CD14-positive monocyte (primary cell): ENCODE measurements around the gene DEPDC1. TPM values are rescaled to one million over a fixed set of nuclear protein-coding genes. Genes with fewer than 3 reads are reported as not detected.
"Not testable (repeated sequence)": the region's sequence is repeated elsewhere in the genome, so short reads cannot be mapped to it uniquely, and the experiment has no call there.

Source experiments
- DNase-seq, 3 donors: peaks; one replicate each; pipeline ENCODE4 v3.0.0-alpha.2; 2011 to 2022
- H2AFZ ChIP-seq: 2 replicates; pipeline ENCODE4 v1.6.0; 2012; ENCODE audit warnings: mild to moderate bottlenecking, low read depth, low read length, inconsistent platforms; ENCODE audit not compliant: insufficient read depth, poor library complexity, severe bottlenecking
- H3K27ac ChIP-seq, 2 donors: 1 replicate in 1 of 2; 2 replicates in 1 of 2; pipeline ENCODE4 v1.5.1; 2012 to 2013; ENCODE audit warnings: low read length in 2 of 2, control low read depth in 1 of 2, inconsistent platforms in 1 of 2, low read depth in 1 of 2, mild to moderate bottlenecking in 1 of 2
- H3K27me3 ChIP-seq, 2 donors: one replicate each; pipeline versions ENCODE4 v1.6.0 to v1.6.1; 2011 to 2013; ENCODE audit warnings: low read length in 2 of 2; ENCODE audit not compliant: control insufficient read depth in 2 of 2, insufficient read depth in 2 of 2
- H3K36me3 ChIP-seq, 2 donors: replicated peaks in 1 of 2; 1 replicate in 1 of 2; 2 replicates in 1 of 2; pipeline versions ENCODE4 v1.5.1 to v1.6.1; 2012 to 2013; ENCODE audit warnings: low read length in 2 of 2, control low read depth in 1 of 2, inconsistent platforms in 1 of 2, mild to moderate bottlenecking in 1 of 2; ENCODE audit not compliant: insufficient read depth in 2 of 2, control insufficient read depth in 1 of 2
- H3K4me1 ChIP-seq, 2 donors: 1 replicate in 1 of 2; 2 replicates in 1 of 2; pipeline versions ENCODE4 v1.5.1 to v1.6.1; 2012 to 2013; ENCODE audit warnings: low read length in 2 of 2, control low read depth in 1 of 2, inconsistent platforms in 1 of 2, mild to moderate bottlenecking in 1 of 2, moderate library complexity in 1 of 2; ENCODE audit not compliant: insufficient read depth in 2 of 2, control insufficient read depth in 1 of 2
- H3K4me2 ChIP-seq: replicated peaks from 2 replicates; pipeline ENCODE3; 2012; ENCODE audit warnings: low read length, moderate library complexity, mild to moderate bottlenecking; ENCODE audit not compliant: poor library complexity, severe bottlenecking; ENCODE audit errors: extremely low read depth
- H3K4me3 ChIP-seq, 3 experiments: fragments of 200-600 bp in 1 of 3; sonication (generic) in 1 of 3; replicated peaks in 1 of 3; 1 replicate in 2 of 3; 2 replicates in 1 of 3; pipeline ENCODE4 v1.5.1; 2011 to 2013; ENCODE audit warnings: low read length in 3 of 3, mild to moderate bottlenecking in 3 of 3, control low read depth in 2 of 3, low read depth in 2 of 3, inconsistent platforms in 1 of 3, moderate library complexity in 1 of 3
- H3K79me2 ChIP-seq: 2 replicates; pipeline ENCODE4 v1.6.0; 2012; ENCODE audit warnings: mild to moderate bottlenecking, control low read depth, inconsistent platforms, low read length, moderate library complexity; ENCODE audit not compliant: insufficient read depth
- H3K9ac ChIP-seq: 2 replicates; pipeline ENCODE4 v1.6.0; 2017; ENCODE audit warnings: low read length, mild to moderate bottlenecking; ENCODE audit not compliant: insufficient read depth, poor library complexity, severe bottlenecking
- H3K9me3 ChIP-seq, 2 donors: replicated peaks in 1 of 2; 1 replicate in 1 of 2; 2 replicates in 1 of 2; pipeline versions ENCODE4 v1.5.1 to v1.6.1; 2012 to 2013; ENCODE audit warnings: low read length in 2 of 2, control low read depth in 1 of 2; ENCODE audit not compliant: control insufficient read depth in 1 of 2, insufficient read depth in 1 of 2
- H4K20me1 ChIP-seq: 2 replicates; pipeline ENCODE4 v1.6.0; 2012; ENCODE audit warnings: mild to moderate bottlenecking, low read length, control low read depth, moderate library complexity; ENCODE audit not compliant: insufficient read depth
- H3K27ac Mint-ChIP-seq, 7 donors: one replicate each; pipeline ENCODE4 v1.8.0; 2020; ENCODE audit warnings: mild to moderate bottlenecking in 7 of 7, mixed read lengths in 7 of 7, moderate library complexity in 6 of 7, inconsistent platforms in 2 of 7
- H3K27me3 Mint-ChIP-seq, 3 donors: one replicate each; pipeline ENCODE4 v1.8.0; 2021 to 2022; ENCODE audit warnings: low read depth in 3 of 3, mild to moderate bottlenecking in 3 of 3, mixed read lengths in 3 of 3, moderate library complexity in 3 of 3, inconsistent platforms in 1 of 3
- H3K36me3 Mint-ChIP-seq, 2 donors: one replicate each; pipeline ENCODE4 v1.8.0; 2020; ENCODE audit warnings: mixed read lengths in 2 of 2, inconsistent platforms in 1 of 2, mild to moderate bottlenecking in 1 of 2
- H3K4me1 Mint-ChIP-seq: one replicate; pipeline ENCODE4 v1.8.0; 2020; ENCODE audit warnings: mild to moderate bottlenecking, mixed read lengths
- H3K4me3 Mint-ChIP-seq, 2 donors: one replicate each; pipeline ENCODE4 v1.8.0; 2020; ENCODE audit warnings: mild to moderate bottlenecking in 2 of 2, mixed read lengths in 2 of 2, moderate library complexity in 1 of 2
- H3K9me3 Mint-ChIP-seq, 7 donors: one replicate each; pipeline ENCODE4 v1.8.0; 2020 to 2022; ENCODE audit warnings: mixed read lengths in 7 of 7, mild to moderate bottlenecking in 6 of 7, moderate library complexity in 6 of 7, inconsistent platforms in 2 of 7
- WGBS: methylation state at CpG from one replicate; pipeline ENCODE4 v1.1.5; 2013; ENCODE audit warnings: missing lambda C conversion rate; ENCODE audit not compliant: insufficient coverage; 5-methylcytosine and 5-hydroxymethylcytosine counted together
- intact Hi-C, 2 donors: fragments of 100-400 bp; cut with micrococcal nuclease; formaldehyde crosslinking; loops; one replicate each; pipeline versions ENCODE4 v1.15.0 to v1.15.1; 2023
- polyA plus RNA-seq, 3 donors: library from polyadenylated mRNA; depleted of rRNA in 1 of 3; unstranded in 2 of 3; stranded (reverse) in 1 of 3; fragments of 300-500 nt in 2 of 3; fragments of >200 nt in 1 of 3; fragmentation: Illumina TruSeq in 2 of 3; gene quantifications; 1 replicate in 2 of 3; 2 replicates in 1 of 3; pipeline ENCODE4 v1.2.3, GENCODE V29; 2012 to 2021
- TF ChIP-seq, protein P1 (sequence below): fragments of 200-600 bp; IDR thresholded peaks from one replicate; pipeline ENCODE4 v1.8.0; 2022; ENCODE audit warnings: antibody characterized with exemption, mild to moderate bottlenecking

DEPDC1 gene
- polyA plus RNA-seq, 3 donors: 0.04 to 0.24 TPM; not detected in 1

DNA sequence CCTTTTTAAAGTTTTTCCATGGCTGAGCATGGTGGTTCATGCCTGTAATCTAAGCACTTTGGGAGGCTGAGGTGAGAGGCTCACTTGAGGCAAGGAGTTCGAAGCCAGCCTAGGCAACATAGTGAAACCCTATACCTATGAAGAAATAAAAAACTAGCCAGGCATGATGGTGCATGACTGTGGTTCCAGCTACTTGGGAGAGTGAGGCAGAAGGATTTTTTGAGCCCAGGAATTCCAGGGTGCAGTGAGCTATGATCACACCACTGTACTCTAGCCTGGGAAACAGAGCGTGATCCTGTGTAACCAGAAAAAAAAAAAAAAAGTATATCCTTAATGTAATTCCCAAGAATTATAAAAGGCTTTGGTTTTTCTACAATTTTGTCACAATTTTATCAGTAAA, 17.4 kb downstream of the DEPDC1 start:
- Histone ChIP-seq H2AFZ (no peak overlapping the region), H3K4me3 (no peak overlapping the region), H3K27me3 (no peaks in the 10 kb centered on the region), H3K9ac (no peak overlapping the region), H3K9me3 (no peaks in the 10 kb centered on the region), H4K20me1 (no peaks in the 10 kb centered on the region), H3K36me3 (peaks cover 48 to 93% of the 10 kb centered on the region in 2 donors), H3K4me1 (no peaks in the 10 kb centered on the region), H3K79me2 (no peaks in the 10 kb centered on the region), H3K4me2 (no peak overlapping the region), H3K27ac (no peak overlapping the region)
- DNase-seq: no peak
- intact Hi-C loops: no loop called here
- no CpG with 5 or more reads among the region's 2 CpGs for WGBS
- H3K27ac Mint-ChIP-seq: no peak overlapping the region
- no peaks in the 10 kb centered on the region for H3K4me1 Mint-ChIP-seq
- H3K9me3 Mint-ChIP-seq: no peaks in the 10 kb centered on the region
- TF ChIP-seq, protein P1, sequence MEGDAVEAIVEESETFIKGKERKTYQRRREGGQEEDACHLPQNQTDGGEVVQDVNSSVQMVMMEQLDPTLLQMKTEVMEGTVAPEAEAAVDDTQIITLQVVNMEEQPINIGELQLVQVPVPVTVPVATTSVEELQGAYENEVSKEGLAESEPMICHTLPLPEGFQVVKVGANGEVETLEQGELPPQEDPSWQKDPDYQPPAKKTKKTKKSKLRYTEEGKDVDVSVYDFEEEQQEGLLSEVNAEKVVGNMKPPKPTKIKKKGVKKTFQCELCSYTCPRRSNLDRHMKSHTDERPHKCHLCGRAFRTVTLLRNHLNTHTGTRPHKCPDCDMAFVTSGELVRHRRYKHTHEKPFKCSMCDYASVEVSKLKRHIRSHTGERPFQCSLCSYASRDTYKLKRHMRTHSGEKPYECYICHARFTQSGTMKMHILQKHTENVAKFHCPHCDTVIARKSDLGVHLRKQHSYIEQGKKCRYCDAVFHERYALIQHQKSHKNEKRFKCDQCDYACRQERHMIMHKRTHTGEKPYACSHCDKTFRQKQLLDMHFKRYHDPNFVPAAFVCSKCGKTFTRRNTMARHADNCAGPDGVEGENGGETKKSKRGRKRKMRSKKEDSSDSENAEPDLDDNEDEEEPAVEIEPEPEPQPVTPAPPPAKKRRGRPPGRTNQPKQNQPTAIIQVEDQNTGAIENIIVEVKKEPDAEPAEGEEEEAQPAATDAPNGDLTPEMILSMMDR: no peak
- H3K4me3 Mint-ChIP-seq: no peak overlapping the region
- peaks cover 52 to 67% of the 10 kb centered on the region in 2 donors for H3K36me3 Mint-ChIP-seq
- no peaks in the 10 kb centered on the region for H3K27me3 Mint-ChIP-seq

DNA sequence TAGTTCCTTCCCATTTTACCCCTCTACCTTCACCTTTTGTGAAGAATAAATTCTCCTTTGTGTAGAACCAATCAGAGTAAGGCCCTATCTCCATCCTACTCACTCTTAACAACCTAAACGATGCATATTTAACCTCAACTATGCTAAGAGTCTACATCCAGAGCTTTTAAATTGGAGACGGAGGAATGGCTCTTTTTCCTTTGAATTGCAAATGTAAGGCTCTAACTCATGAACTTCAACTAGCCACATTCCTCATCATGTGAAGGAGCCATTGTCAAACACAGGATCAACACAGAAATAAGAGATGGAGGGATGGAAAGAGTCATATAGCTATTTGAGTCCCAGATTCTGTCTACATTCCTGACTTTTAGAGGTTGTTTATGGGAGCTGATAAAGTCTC, 18.2 kb downstream of the DEPDC1 start:
- H3K27me3 Mint-ChIP-seq: no peaks in the 10 kb centered on the region
- Histone ChIP-seq H3K27ac (no peak overlapping the region), H3K4me3 (no peak overlapping the region), H3K9me3 (no peaks in the 10 kb centered on the region), H3K27me3 (no peaks in the 10 kb centered on the region), H4K20me1 (no peaks in the 10 kb centered on the region), H3K36me3 (peaks cover 48 to 95% of the 10 kb centered on the region in 2 donors), H2AFZ (no peak overlapping the region), H3K4me1 (no peaks in the 10 kb centered on the region), H3K4me2 (no peak overlapping the region), H3K9ac (no peak overlapping the region), H3K79me2 (no peaks in the 10 kb centered on the region)
- no peak for DNase-seq
- intact Hi-C loops: no loop called here
- no peak overlapping the region for H3K27ac Mint-ChIP-seq
- H3K4me1 Mint-ChIP-seq: no peaks in the 10 kb centered on the region
- H3K4me3 Mint-ChIP-seq: no peak overlapping the region
- H3K36me3 Mint-ChIP-seq: peaks cover 53 to 69% of the 10 kb centered on the region in 2 donors
- no peaks in the 10 kb centered on the region for H3K9me3 Mint-ChIP-seq
- no CpG with 5 or more reads among the region's 2 CpGs for WGBS
- TF ChIP-seq, protein P1: no peak

DNA sequence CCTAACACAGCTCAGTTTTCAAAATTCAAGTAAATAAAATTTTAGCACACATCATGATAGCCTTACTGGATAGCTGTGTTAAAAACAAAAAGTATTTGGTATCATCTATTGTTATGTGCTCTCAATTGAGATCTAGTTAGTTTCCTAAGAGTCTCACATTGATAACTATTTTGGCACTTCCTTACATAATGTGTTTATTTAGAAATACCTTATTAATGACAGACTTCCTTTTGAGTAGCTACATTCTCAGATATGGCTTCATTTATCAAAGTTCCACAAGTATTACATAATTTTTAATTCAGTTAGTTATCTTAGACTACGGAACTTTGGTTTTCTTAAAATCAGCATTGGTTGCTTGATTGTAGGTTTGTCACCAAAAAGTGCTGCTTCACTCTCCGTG, 20.3 kb downstream of the DEPDC1 start:
- H2AFZ ChIP-seq, intact Hi-C loops, DNase-seq, H3K4me3 Mint-ChIP-seq, H3K27me3 ChIP-seq, H3K4me1 ChIP-seq, H3K4me2 ChIP-seq, H3K79me2 ChIP-seq, H3K27ac Mint-ChIP-seq, H3K9ac ChIP-seq, H3K4me3 ChIP-seq, H3K9me3 Mint-ChIP-seq, H4K20me1 ChIP-seq, H3K27me3 Mint-ChIP-seq, H3K27ac ChIP-seq, H3K9me3 ChIP-seq, H3K4me1 Mint-ChIP-seq: not testable (repeated sequence)
- peaks cover 35 to 82% of the 10 kb centered on the region in 2 donors for H3K36me3 ChIP-seq
- WGBS: no CpG with 5 or more reads among the region's 2 CpGs
- peaks cover 39 to 52% of the 10 kb centered on the region in 2 donors for H3K36me3 Mint-ChIP-seq
